OCI-LY1 (cell line): ENCODE data around the gene ZMIZ1.

Experiments
- H2AFZ ChIP-seq: fragments of 200-600 bp; sonication (generic), shearing (Covaris generic); 2 replicates; pipeline ENCODE4 v1.6.0; 2014; ENCODE audit warnings: antibody characterized with exemption, mild to moderate bottlenecking, low read length
- H3F3A ChIP-seq: fragments of 200-600 bp; sonication (generic), shearing (Covaris generic); 2 replicates; pipeline ENCODE4 v1.6.0; 2014; ENCODE audit warnings: mild to moderate bottlenecking, antibody characterized with exemption, low read length, moderate library complexity; ENCODE audit not compliant: insufficient read depth
- H3K27ac ChIP-seq: fragments of 200-600 bp; sonication (generic); 2 replicates; pipeline ENCODE4 v1.5.1; 2014; ENCODE audit warnings: low read length, mixed run types, mild to moderate bottlenecking, low read depth; ENCODE audit not compliant: poor library complexity, severe bottlenecking
- H3K27me3 ChIP-seq: fragments of 200-600 bp; sonication (generic); 2 replicates; pipeline ENCODE4 v1.6.0; 2014; ENCODE audit warnings: antibody characterized with exemption, mild to moderate bottlenecking, low read length, moderate library complexity; ENCODE audit not compliant: insufficient read depth
- H3K36me3 ChIP-seq: fragments of 200-600 bp; sonication (generic); 2 replicates; pipeline ENCODE4 v1.6.1; 2014; ENCODE audit warnings: mild to moderate bottlenecking, antibody characterized with exemption, low read length, moderate library complexity, mixed read lengths; ENCODE audit not compliant: insufficient read depth
- H3K4me1 ChIP-seq: fragments of 200-600 bp; sonication (generic); 2 replicates; pipeline ENCODE4 v1.5.1; 2014; ENCODE audit warnings: mild to moderate bottlenecking, low read length, moderate library complexity; ENCODE audit not compliant: insufficient read depth, severe bottlenecking
- H3K4me2 ChIP-seq: fragments of 200-600 bp; sonication (generic), shearing (Covaris generic); 2 replicates; pipeline ENCODE4 v1.6.1; 2014; ENCODE audit warnings: low read length
- H3K4me3 ChIP-seq: fragments of 200-600 bp; sonication (generic); 2 replicates; pipeline ENCODE4 v1.5.1; 2014; ENCODE audit warnings: low read length, low read depth, mild to moderate bottlenecking, mixed read lengths; ENCODE audit not compliant: poor library complexity, severe bottlenecking
- H3K79me2 ChIP-seq: fragments of 200-600 bp; shearing (Covaris generic); 2 replicates; pipeline ENCODE4 v1.6.1; 2016; ENCODE audit warnings: mixed run types, low read length, mixed read lengths; ENCODE audit not compliant: insufficient read depth
- H3K9ac ChIP-seq: fragments of 200-600 bp; sonication (generic), shearing (Covaris generic); 2 replicates; pipeline ENCODE4 v1.6.1; 2014; ENCODE audit warnings: mild to moderate bottlenecking, low read length, mixed read lengths
- H3K9me2 ChIP-seq: fragments of 200-600 bp; sonication (generic), shearing (Covaris generic); 2 replicates; pipeline ENCODE4 v1.6.1; 2014; ENCODE audit warnings: low read depth, mild to moderate bottlenecking, low read length, mixed read lengths
- H3K9me3 ChIP-seq: fragments of 200-600 bp; shearing (Covaris generic); 2 replicates; pipeline ENCODE4 v1.6.1; 2014; ENCODE audit warnings: low read length, mixed read lengths
- H4K20me1 ChIP-seq: fragments of 200-600 bp; sonication (generic), shearing (Covaris generic); 2 replicates; pipeline ENCODE4 v1.6.0; 2016; ENCODE audit warnings: mild to moderate bottlenecking, low read length; ENCODE audit not compliant: insufficient read depth
- EZH2 ChIP-seq: fragments of 200-600 bp; sonication (generic), shearing (Covaris generic); IDR thresholded peaks from 2 replicates; pipeline ENCODE4 v1.8.0; 2017; ENCODE audit warnings: borderline replicate concordance, mixed run types, mild to moderate bottlenecking, antibody characterized with exemption, low read length, moderate library complexity, mixed read lengths
- TF ChIP-seq, protein P1 (sequence below): fragments of 200-600 bp; sonication (generic), shearing (Covaris generic); IDR thresholded peaks from 2 replicates; pipeline ENCODE4 v1.5.1; 2017; ENCODE audit warnings: mild to moderate bottlenecking, antibody characterized with exemption, low read length, moderate library complexity, mixed read lengths

Gene ZMIZ1

DNA sequence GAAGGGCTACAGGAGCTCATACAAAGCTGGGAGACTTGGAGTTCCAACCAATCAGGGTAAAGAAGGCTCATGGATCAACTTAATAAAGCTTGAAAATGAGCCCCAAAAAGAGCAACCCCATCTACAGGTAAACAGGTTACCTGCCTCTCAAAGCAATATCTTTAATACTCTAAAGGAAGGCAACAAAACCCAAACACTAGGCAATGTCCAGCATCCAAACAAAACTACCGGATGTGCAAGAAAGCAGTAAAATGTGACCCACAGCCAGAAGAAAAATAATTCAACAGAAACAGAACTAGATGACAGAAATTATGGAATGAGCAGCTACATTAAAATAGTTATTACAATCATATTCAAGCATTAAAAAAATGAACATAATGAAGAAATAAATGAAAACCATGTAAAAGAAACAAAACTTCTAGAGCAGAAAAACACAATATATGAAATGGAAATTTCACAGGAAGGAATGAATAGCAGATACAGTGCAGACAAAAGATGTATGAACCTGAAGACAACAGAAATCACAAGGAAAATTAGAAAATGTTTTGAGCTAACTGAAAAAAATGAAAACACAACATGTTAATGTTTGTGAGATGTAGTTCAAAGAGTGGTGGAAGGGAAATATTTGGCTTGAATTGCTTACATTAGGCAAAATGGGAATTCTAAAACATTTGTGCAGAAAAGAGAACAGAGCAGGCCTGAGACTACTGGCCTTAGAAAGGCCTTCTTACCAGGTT is 30.5 kb upstream of the ZMIZ1 start:
- no peaks in the 10 kb centered on the region for H3F3A ChIP-seq
- H2AFZ ChIP-seq = no peak overlapping the region
- no peaks in the 10 kb centered on the region for H4K20me1 ChIP-seq
- H3K4me1 ChIP-seq = no peaks in the 10 kb centered on the region
- H3K27ac ChIP-seq = no peak overlapping the region
- H3K79me2 ChIP-seq = no peaks in the 10 kb centered on the region
- H3K9me2 ChIP-seq = no peaks in the 10 kb centered on the region
- no peak overlapping the region for H3K4me2 ChIP-seq
- no peak overlapping the region for H3K9ac ChIP-seq
- TF ChIP-seq EZH2 = no peak
- TF ChIP-seq, protein P1, sequence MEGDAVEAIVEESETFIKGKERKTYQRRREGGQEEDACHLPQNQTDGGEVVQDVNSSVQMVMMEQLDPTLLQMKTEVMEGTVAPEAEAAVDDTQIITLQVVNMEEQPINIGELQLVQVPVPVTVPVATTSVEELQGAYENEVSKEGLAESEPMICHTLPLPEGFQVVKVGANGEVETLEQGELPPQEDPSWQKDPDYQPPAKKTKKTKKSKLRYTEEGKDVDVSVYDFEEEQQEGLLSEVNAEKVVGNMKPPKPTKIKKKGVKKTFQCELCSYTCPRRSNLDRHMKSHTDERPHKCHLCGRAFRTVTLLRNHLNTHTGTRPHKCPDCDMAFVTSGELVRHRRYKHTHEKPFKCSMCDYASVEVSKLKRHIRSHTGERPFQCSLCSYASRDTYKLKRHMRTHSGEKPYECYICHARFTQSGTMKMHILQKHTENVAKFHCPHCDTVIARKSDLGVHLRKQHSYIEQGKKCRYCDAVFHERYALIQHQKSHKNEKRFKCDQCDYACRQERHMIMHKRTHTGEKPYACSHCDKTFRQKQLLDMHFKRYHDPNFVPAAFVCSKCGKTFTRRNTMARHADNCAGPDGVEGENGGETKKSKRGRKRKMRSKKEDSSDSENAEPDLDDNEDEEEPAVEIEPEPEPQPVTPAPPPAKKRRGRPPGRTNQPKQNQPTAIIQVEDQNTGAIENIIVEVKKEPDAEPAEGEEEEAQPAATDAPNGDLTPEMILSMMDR = no peak
- 0 out of 2 replicates have a peak, but pooled peaks cover 6% of the 10 kb centered on the region for H3K27me3 ChIP-seq
- H3K36me3 ChIP-seq = no peaks in the 10 kb centered on the region
- no peak overlapping the region for H3K4me3 ChIP-seq
- H3K9me3 ChIP-seq = no peaks in the 10 kb centered on the region

DNA sequence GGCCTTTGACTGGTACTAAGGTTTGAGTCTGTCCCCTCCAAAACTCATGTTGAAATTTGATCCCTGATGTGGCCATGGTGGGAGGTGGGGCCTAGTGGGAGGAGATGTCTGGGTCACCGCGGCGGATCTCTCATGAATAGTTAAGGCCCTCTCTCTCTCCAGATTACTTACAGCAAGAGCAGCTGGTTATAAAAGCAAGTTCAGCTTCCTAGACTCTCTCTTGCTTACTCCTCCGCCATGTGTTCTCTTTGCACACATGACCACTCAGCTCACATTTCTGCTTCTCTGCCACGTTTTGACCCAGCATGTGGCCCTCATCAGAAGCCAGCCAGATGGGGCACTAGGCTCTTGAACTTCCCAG is 29.9 kb upstream of the ZMIZ1 start:
- no peaks in the 10 kb centered on the region for H4K20me1 ChIP-seq
- H3K4me2 ChIP-seq = no peak overlapping the region
- H3K9me2 ChIP-seq = no peaks in the 10 kb centered on the region
- no peak overlapping the region for H3K27ac ChIP-seq
- TF ChIP-seq, protein P1 = no peak
- no peaks in the 10 kb centered on the region for H3K9me3 ChIP-seq
- no peaks in the 10 kb centered on the region for H3K4me1 ChIP-seq
- H3F3A ChIP-seq = no peaks in the 10 kb centered on the region
- no peak overlapping the region for H2AFZ ChIP-seq
- H3K79me2 ChIP-seq = no peaks in the 10 kb centered on the region
- no peaks in the 10 kb centered on the region for H3K36me3 ChIP-seq
- no peak overlapping the region for H3K4me3 ChIP-seq
- no peak overlapping the region for H3K9ac ChIP-seq
- H3K27me3 ChIP-seq = 0 out of 2 replicates have a peak, but pooled peaks cover 6% of the 10 kb centered on the region

DNA sequence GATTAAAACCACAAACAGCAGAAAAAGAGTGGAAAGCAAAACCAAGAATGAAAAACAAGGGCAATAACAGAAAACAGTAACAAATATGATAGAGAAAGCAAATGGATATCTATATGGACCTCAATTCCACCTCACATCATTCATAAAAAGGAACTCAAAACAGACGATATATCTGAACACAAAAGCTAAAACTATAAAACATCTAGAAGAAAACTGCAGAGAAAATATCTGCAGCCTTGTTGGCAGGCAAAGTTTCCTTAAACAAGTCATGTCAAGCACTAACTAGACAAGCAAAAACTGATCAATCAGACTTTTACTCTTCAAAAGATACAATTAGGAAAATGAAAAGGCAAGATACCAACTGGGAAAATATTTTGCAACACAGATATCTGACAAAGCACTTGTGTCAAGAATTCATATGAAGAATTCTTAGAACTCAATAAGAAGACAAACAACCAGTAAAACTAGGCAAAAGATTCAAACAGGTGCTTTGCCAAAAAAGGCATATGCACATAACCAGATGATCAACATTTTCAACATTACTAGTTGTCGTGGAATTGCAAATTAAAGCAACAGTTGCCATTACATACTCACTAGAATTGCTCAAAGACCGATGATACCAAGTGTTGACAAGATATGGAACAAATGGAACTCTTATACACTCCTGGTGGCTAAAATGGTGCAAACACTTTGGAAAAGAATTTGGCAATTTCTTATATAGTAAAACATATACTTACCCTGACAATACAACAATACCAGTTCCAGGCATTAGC is 25.9 kb upstream of the ZMIZ1 start:
- H4K20me1 ChIP-seq = no peaks in the 10 kb centered on the region
- H3K4me1 ChIP-seq = no peaks in the 10 kb centered on the region
- no peaks in the 10 kb centered on the region for H3K79me2 ChIP-seq
- TF ChIP-seq, protein P1 = no peak
- no peak for TF ChIP-seq EZH2
- no peak overlapping the region for H2AFZ ChIP-seq
- H3K36me3 ChIP-seq = no peaks in the 10 kb centered on the region
- H3K9ac ChIP-seq = no peak overlapping the region
- no peaks in the 10 kb centered on the region for H3F3A ChIP-seq
- H3K27me3 ChIP-seq = no peaks in the 10 kb centered on the region; the same call in 1 of the 2 replicates
- no peak overlapping the region for H3K4me2 ChIP-seq
- no peak overlapping the region for H3K27ac ChIP-seq
- H3K4me3 ChIP-seq = no peak overlapping the region
- H3K9me2 ChIP-seq = no peaks in the 10 kb centered on the region
- no peaks in the 10 kb centered on the region for H3K9me3 ChIP-seq
